Right atrium auricular region (tissue), 2 donors: ENCODE measurements around the gene OSMR. TPM values are rescaled to one million over a fixed set of nuclear protein-coding genes. Genes with fewer than 3 reads are reported as not detected.

ENCODE experiments used
- DNase-seq: peaks from one replicate; pipeline ENCODE4 v3.0.0-alpha.2; 2019; ENCODE audit warnings: low spot score
- H3K27ac ChIP-seq, 2 donors: fragments of 200-600 bp; sonication (generic); 1 replicate in 1 of 2; 2 replicates in 1 of 2; pipeline ENCODE4 v1.5.1; 2016 to 2019
- H3K27me3 ChIP-seq, 2 donors: fragments of 200-600 bp; sonication (generic); one replicate each; pipeline versions ENCODE4 v1.5.1 to v1.6.0; 2017 to 2019
- H3K36me3 ChIP-seq: fragments of 200-600 bp; sonication (generic); one replicate; pipeline ENCODE4 v1.5.1; 2016
- H3K4me1 ChIP-seq, 2 donors: fragments of 200-600 bp; sonication (generic); one replicate each; pipeline versions ENCODE4 v1.5.1 to v1.6.0; 2017 to 2019
- H3K4me3 ChIP-seq, 2 donors: fragments of 200-600 bp; sonication (generic); 1 replicate in 1 of 2; 2 replicates in 1 of 2; pipeline ENCODE4 v1.5.1; 2017 to 2019; ENCODE audit warnings: mild to moderate bottlenecking in 1 of 2, moderate library complexity in 1 of 2
- H3K9me3 ChIP-seq, 2 donors: fragments of 200-600 bp; sonication (generic); one replicate each; pipeline ENCODE4 v1.5.1; 2019
- total RNA-seq, 2 donors: library from RNA; depleted of rRNA; stranded (reverse); fragments of >200 nt; gene quantifications; one replicate each; pipeline ENCODE4 v1.1.0, GENCODE V29; 2016
- TF ChIP-seq, protein P1 (sequence below), 2 donors: fragments of 200-600 bp; sonication (generic); IDR thresholded peaks; one replicate each; pipeline ENCODE4 v1.5.1; 2019; ENCODE audit warnings: antibody characterized with exemption in 2 of 2

OSMR gene
- total RNA-seq, 2 donors from 2014 or later = 13.8 to 28.6 TPM

GRCh38 chr5:38941912-38942311, 96.1 kb downstream of the OSMR start:
- TF ChIP-seq, protein P1, sequence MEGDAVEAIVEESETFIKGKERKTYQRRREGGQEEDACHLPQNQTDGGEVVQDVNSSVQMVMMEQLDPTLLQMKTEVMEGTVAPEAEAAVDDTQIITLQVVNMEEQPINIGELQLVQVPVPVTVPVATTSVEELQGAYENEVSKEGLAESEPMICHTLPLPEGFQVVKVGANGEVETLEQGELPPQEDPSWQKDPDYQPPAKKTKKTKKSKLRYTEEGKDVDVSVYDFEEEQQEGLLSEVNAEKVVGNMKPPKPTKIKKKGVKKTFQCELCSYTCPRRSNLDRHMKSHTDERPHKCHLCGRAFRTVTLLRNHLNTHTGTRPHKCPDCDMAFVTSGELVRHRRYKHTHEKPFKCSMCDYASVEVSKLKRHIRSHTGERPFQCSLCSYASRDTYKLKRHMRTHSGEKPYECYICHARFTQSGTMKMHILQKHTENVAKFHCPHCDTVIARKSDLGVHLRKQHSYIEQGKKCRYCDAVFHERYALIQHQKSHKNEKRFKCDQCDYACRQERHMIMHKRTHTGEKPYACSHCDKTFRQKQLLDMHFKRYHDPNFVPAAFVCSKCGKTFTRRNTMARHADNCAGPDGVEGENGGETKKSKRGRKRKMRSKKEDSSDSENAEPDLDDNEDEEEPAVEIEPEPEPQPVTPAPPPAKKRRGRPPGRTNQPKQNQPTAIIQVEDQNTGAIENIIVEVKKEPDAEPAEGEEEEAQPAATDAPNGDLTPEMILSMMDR (IDR thresholded peaks at IDR 0.05) = no peak
- Histone ChIP-seq H3K36me3 (peaks cover 77% of the 10 kb centered on the region), H3K27me3 (no peaks in the 10 kb centered on the region), H3K27ac (no peak overlapping the region), H3K4me1 (no peaks in the 10 kb centered on the region), H3K9me3 (no peaks in the 10 kb centered on the region), H3K4me3 (no peak overlapping the region)
- no peak for DNase-seq

DNA sequence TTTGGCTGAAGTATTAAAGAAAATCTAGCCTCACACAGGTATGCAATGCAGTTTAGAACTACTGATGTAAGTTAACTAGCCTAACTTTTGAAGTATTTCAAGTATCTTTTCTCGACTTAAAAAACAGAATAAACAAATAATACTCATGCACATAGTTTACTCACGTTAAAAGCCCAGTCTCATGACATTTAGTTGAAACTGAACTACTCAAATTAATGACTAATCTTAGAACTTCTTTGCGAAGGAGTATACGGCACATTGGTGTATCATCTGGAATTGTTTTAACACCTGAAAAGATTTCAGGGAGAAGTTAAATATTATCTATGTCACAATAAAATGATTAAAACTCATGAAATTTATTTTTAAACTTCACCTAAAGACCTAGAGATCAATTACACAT, 98.5 kb downstream of the OSMR start:
- DNase-seq = no peak
- Histone ChIP-seq H3K9me3 (no peaks in the 10 kb centered on the region), H3K27me3 (no peaks in the 10 kb centered on the region), H3K4me3 (no peak overlapping the region), H3K27ac (no peak overlapping the region), H3K36me3 (peaks cover 67% of the 10 kb centered on the region), H3K4me1 (no peaks in the 10 kb centered on the region)
- TF ChIP-seq, protein P1 (IDR thresholded peaks at IDR 0.05) = no peak

DNA sequence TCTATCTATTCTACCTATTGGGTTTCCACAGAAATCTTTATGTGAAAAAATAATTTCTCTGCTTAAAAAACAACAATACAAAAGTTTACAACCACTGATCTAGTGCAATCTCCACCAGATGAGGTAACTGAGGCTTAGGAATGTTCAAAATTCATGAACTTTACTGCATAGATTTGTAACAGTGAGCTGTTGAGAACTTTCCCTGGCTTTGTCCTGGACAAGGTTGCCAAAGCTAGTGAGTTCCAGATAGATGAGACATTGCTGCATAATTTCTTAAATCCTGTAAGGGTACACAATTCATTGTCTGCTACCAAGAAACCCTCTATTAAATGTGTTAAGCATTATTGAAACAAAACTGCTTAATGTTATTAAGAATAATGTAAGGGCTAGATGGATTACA, 102.7 kb downstream of the OSMR start:
- Histone ChIP-seq H3K36me3 (peaks cover 77% of the 10 kb centered on the region), H3K4me3 (no peak overlapping the region), H3K27me3 (no peaks in the 10 kb centered on the region), H3K4me1 (no peaks in the 10 kb centered on the region), H3K9me3 (no peaks in the 10 kb centered on the region), H3K27ac (no peak overlapping the region)
- TF ChIP-seq, protein P1 (IDR thresholded peaks at IDR 0.05) = no peak
- DNase-seq = no peak

DNA sequence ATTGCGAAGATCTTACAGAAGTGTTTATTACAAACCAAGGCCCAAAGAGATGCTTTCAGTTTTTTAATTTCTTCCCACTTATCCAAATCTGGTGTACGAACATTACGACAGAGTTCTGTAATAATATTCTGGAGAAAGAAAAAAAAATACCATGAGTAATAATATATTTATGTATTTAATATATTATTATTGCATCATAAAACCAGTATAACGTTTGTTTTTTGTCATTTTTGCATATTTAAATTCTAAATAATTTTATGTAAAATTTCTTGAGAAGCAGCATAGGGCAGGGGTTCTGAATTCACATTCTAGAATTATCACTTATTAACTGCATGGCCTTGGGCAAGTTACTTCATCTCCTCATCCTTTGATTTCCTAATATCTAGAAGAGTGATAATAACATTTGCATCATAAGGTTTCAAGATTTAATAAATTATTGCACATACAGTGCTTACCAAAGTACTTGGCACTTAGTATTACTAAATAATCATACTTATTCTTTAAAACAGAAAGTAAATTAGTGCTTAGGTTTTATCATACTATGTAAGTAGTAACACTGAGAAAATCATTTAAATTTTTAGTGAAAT, 107.7 kb downstream of the OSMR start:
- H3K4me1 ChIP-seq = no peaks in the 10 kb centered on the region
- TF ChIP-seq, protein P1 (IDR thresholded peaks at IDR 0.05) = no peak
- H3K4me3 ChIP-seq = no peak overlapping the region
- DNase-seq = no peak
- H3K9me3 ChIP-seq = no peaks in the 10 kb centered on the region
- H3K36me3 ChIP-seq = peaks cover 90% of the 10 kb centered on the region
- H3K27me3 ChIP-seq = no peaks in the 10 kb centered on the region
- H3K27ac ChIP-seq = no peak overlapping the region

DNA sequence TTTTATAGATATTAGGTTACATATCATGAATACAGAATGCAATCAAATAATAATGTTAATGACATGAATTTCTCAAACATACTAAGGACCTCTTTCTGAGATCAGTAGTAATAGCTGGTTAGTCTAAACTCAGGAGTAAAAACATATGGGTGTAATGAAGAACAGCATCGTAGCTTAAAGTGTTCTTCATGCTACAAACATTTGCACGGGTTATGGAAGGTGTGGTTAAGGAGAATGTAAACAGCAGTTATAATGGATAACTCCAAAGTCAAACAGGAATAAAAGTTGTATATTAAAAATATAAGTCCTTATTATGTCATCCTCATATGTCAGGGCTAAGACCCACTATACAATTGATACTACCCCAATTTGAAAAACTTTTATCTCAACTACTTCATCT, 115.9 kb downstream of the OSMR start:
- H3K36me3 ChIP-seq = peaks cover 61% of the 10 kb centered on the region
- no peaks in the 10 kb centered on the region for H3K9me3 ChIP-seq
- no peak for DNase-seq
- TF ChIP-seq, protein P1 (IDR thresholded peaks at IDR 0.05) = no peak
- H3K27ac ChIP-seq = no peak overlapping the region
- no peaks in the 10 kb centered on the region for H3K27me3 ChIP-seq
- H3K4me3 ChIP-seq = no peak overlapping the region
- no peaks in the 10 kb centered on the region for H3K4me1 ChIP-seq

GRCh38 chr5:38968665-38969064, 122.9 kb downstream of the OSMR start:
- Histone ChIP-seq H3K27ac (no peak overlapping the region), H3K36me3 (peaks cover 33% of the 10 kb centered on the region), H3K27me3 (no peaks in the 10 kb centered on the region), H3K4me3 (no peak overlapping the region), H3K4me1 (no peaks in the 10 kb centered on the region), H3K9me3 (no peaks in the 10 kb centered on the region)
- TF ChIP-seq, protein P1 (IDR thresholded peaks at IDR 0.05) = no peak
- DNase-seq = no peak
